Measurements from ENCODE around the gene LIPN.

LIPN gene

DNA sequence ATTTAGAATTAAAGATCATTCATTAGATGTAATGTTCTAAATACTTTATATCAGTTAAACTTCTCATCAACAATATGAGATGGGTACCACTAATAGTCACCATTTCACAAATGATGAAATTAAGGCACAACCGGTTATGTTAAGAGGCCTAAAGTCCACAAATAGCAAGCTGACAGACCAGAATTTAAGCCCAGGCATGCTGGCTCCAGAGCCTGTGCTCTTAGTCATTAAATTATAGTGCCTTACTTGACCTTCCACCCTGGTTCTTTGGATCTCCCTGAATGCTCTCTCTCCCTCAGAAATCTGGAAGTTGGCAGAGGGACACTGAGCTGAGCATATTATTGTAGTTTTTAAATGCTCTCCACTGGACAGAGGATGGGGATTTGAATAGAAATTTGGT lies 3.6 kb downstream of the LIPN start:
- TF ChIP-seq, protein P1, sequence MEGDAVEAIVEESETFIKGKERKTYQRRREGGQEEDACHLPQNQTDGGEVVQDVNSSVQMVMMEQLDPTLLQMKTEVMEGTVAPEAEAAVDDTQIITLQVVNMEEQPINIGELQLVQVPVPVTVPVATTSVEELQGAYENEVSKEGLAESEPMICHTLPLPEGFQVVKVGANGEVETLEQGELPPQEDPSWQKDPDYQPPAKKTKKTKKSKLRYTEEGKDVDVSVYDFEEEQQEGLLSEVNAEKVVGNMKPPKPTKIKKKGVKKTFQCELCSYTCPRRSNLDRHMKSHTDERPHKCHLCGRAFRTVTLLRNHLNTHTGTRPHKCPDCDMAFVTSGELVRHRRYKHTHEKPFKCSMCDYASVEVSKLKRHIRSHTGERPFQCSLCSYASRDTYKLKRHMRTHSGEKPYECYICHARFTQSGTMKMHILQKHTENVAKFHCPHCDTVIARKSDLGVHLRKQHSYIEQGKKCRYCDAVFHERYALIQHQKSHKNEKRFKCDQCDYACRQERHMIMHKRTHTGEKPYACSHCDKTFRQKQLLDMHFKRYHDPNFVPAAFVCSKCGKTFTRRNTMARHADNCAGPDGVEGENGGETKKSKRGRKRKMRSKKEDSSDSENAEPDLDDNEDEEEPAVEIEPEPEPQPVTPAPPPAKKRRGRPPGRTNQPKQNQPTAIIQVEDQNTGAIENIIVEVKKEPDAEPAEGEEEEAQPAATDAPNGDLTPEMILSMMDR (IDR thresholded peaks at IDR 0.05; ENCODE audit: low read depth, low read length, missing control alignments): no peak
- in situ Hi-C loops (cut with HindIII; ENCODE audit: low pct_ligation_motif_present, low sequenced_read_pairs): no loop called here
- no peaks in the 10 kb centered on the region for H3K36me3 ChIP-seq (replicated peaks)
- H3K27ac ChIP-seq: no peak overlapping the region
- H3K27me3 ChIP-seq (replicated peaks): no peaks in the 10 kb centered on the region
- H3K4me3 ChIP-seq (ENCODE audit: low read depth, low read length): no peak overlapping the region
- DNase-seq: no peak

DNA sequence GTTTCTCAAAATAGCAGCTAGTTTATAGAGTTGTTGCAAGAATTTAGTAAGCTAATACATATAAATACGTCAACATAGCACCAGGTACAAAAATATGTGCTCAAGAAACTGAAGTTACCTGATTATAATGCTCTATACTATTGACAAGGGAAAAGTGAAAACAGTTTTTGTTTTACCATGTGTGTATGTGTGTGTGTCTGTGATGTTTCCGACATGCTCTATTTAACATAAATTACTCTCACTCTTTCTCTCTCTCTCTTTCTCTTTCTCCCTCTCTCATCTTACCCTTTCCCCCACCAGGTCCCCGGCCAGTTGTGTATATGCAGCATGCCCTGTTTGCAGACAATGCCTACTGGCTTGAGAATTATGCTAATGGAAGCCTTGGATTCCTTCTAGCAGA lies 4.3 kb downstream of the LIPN start:
- no peaks in the 10 kb centered on the region for H3K27me3 ChIP-seq (replicated peaks)
- in situ Hi-C loops (cut with HindIII; ENCODE audit: low pct_ligation_motif_present, low sequenced_read_pairs): no loop called here
- H3K36me3 ChIP-seq (replicated peaks): no peaks in the 10 kb centered on the region
- no peak overlapping the region for H3K4me3 ChIP-seq (ENCODE audit: low read depth, low read length)
- DNase-seq: no peak
- H3K27ac ChIP-seq: no peak overlapping the region
- TF ChIP-seq, protein P1 (IDR thresholded peaks at IDR 0.05; ENCODE audit: low read depth, low read length, missing control alignments): no peak

DNA sequence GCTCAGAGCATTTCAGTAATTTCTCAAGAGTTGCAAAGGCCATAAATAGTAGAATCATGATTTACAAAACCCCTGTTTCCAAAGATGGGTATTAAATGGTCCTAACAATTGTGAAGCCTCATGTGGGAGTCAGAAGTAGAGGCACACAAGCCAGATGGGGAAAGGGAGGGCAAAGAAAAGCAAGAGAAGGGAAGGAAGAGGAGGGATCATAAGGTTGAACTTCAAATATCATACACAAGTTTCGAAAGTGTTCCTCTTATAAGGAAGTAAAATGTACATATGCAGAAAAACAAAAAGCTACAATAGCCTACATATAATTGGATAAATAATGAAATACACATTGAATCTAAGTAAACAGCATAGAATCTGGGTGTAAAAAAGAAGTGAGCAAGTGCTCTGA lies 6.0 kb downstream of the LIPN start:
- Histone ChIP-seq H3K4me3 (ENCODE audit: low read depth, low read length) (no peak overlapping the region), H3K27ac (no peak overlapping the region), H3K36me3 (replicated peaks) (no peaks in the 10 kb centered on the region), H3K27me3 (replicated peaks) (no peaks in the 10 kb centered on the region)
- in situ Hi-C loops (cut with HindIII; ENCODE audit: low pct_ligation_motif_present, low sequenced_read_pairs): no loop called here
- DNase-seq: no peak
- TF ChIP-seq, protein P1 (IDR thresholded peaks at IDR 0.05; ENCODE audit: low read depth, low read length, missing control alignments): no peak

DNA sequence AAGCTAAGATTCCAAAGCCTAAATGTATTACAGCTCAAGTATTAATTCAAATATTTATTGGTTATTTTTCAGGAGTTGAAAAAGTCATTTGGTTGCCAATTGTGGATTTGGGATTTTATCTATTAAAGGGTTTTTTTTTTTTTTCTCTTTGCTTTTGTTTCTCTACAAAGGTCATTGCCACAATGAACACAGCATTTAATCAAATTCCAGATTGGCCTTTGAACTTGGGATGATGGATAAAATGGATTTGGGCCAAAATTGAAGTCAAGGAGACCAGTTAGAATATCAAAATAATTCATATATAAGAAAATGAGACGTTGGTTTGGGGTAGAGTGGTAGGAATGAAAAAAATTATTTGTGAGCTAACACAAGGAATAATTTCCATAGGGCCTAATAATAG lies 9.6 kb downstream of the LIPN start:
- H3K36me3 ChIP-seq (replicated peaks): no peaks in the 10 kb centered on the region
- in situ Hi-C loops (cut with HindIII; ENCODE audit: low pct_ligation_motif_present, low sequenced_read_pairs): no loop called here
- DNase-seq: no peak
- no peak overlapping the region for H3K27ac ChIP-seq
- H3K27me3 ChIP-seq (replicated peaks): no peaks in the 10 kb centered on the region
- H3K4me3 ChIP-seq (ENCODE audit: low read depth, low read length): no peak overlapping the region
- TF ChIP-seq, protein P1 (IDR thresholded peaks at IDR 0.05; ENCODE audit: low read depth, low read length, missing control alignments): no peak

DNA sequence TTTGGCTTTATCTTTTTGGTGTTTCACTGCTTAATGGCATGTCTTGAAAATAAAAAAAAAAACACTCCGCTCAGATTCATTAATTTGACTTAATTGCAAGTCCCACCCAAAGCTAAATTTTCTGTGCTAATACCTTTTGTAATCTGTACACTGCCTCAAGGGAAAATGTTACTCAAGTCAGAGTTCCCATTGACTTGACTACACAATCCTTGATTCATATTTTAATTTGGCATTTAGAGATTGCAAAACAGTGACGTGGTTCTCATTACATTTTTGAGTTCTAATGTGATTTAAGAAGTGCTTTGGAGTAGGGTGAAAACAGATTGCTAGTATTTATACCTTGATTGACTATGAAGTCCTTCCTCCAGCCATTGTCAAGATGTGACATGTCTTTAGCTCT lies 21.4 kb downstream of the LIPN start:
- DNase-seq: no peak
- in situ Hi-C loops (cut with HindIII; ENCODE audit: low pct_ligation_motif_present, low sequenced_read_pairs): no loop called here

DNA sequence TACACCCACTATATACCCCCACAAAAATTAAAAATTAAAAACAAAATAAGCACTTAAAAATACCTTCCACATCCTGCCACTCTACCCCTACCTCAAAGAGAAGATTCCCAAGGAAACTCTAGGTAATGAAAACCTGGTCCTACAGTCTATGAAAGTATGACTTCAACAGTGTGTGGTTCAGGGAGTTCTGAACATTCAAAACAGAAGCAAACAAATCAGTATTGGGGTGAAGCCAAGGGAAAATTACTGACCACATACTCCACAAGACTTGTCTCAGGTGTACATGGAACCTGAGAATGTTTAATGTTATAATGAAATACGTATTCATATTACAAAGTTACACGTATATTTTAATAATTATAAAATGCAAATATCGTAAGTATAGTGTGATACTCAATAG lies 22.4 kb downstream of the LIPN start:
- Histone ChIP-seq H3K36me3 (replicated peaks) (no peaks in the 10 kb centered on the region), H3K4me3 (ENCODE audit: low read depth, low read length) (no peak overlapping the region), H3K27ac (no peak overlapping the region), H3K27me3 (replicated peaks) (no peaks in the 10 kb centered on the region)
- no peak for DNase-seq
- in situ Hi-C loops (cut with HindIII; ENCODE audit: low pct_ligation_motif_present, low sequenced_read_pairs): no loop called here
- TF ChIP-seq, protein P1 (IDR thresholded peaks at IDR 0.05; ENCODE audit: low read depth, low read length, missing control alignments): no peak

More for the DNA sequence above, 21.4 kb downstream of the LIPN start:
- H3K27ac ChIP-seq: no peak overlapping the region
- H3K4me3 ChIP-seq (ENCODE audit: low read depth, low read length): no peak overlapping the region
- no peaks in the 10 kb centered on the region for H3K27me3 ChIP-seq (replicated peaks)
- H3K36me3 ChIP-seq (replicated peaks): no peaks in the 10 kb centered on the region
- TF ChIP-seq, protein P1 (IDR thresholded peaks at IDR 0.05; ENCODE audit: low read depth, low read length, missing control alignments): no peak

Measured in brain microvascular endothelial cell (primary cell).